Spleen (tissue), 7 donors: ENCODE data around the gene SYCE1L.

ENCODE experiments used
- POLR2A ChIP-seq, 3 donors: fragments of 450-650 bp; IDR thresholded peaks; one replicate each; pipeline ENCODE4 v1.5.1; 2017; ENCODE audit warnings: antibody characterized with exemption in 3 of 3, mild to moderate bottlenecking in 1 of 3
- POLR2AphosphoS5 ChIP-seq, 3 donors: sonication (generic); formaldehyde crosslinking; IDR thresholded peaks; one replicate each; pipeline ENCODE4 v1.5.1; 2017; ENCODE audit warnings: antibody characterized with exemption in 3 of 3
- TF ChIP-seq, protein P1 (sequence below), 11 experiments: fragments of 200-600 bp in 7 of 11; fragments of 450-650 bp in 4 of 11; sonication (generic) in 4 of 11; IDR thresholded peaks in 8 of 11; conservative IDR thresholded peaks in 3 of 11; 1 replicate in 7 of 11; 2 replicates in 4 of 11; pipeline versions ENCODE4 v1.4.0 to v1.8.0; 2016 to 2021; ENCODE audit warnings: antibody characterized with exemption in 11 of 11, inconsistent platforms in 4 of 11, mild to moderate bottlenecking in 1 of 11
- donor health status: DM: no; HTN: no; CAD: no; lungs with moderate emphysema.
- donor health status: DM: no; HTN: no; CAD: no.
- donor health status: DM: no; HTN: no; CAD: no.

DNA sequence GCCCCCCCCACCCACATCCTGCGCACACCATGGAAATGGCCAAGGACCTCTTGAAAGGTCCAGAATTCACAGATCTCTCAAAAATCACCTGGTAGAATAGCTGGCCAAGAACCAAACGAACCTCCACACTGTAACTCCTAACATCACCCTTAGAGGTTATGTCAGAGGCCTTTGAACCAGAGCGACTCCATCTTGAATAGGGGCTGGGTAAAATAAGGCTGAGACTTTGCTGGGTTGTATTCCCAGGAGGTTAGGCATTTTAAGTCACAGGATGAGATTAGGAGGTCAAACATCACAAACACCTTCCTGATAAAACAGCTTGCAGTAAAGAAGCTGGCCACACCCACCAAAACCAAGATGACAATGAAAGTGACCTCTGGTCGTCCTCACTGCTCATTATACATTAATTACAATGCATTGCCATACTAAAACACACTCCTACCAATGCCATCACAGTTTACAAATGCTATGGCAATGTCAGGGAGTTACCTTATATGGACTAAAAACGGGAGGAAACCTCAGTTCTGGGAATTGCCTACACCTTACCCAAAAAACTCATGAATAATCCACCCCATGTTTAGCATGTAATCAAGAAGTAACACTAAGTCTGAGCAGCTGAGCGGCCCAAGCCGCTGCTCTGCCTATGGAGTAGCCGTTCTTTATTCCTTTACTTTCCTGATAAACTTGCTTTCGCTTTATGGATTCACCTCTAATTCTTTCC is 34.8 kb downstream of the SYCE1L start:
- TF ChIP-seq, protein P1, sequence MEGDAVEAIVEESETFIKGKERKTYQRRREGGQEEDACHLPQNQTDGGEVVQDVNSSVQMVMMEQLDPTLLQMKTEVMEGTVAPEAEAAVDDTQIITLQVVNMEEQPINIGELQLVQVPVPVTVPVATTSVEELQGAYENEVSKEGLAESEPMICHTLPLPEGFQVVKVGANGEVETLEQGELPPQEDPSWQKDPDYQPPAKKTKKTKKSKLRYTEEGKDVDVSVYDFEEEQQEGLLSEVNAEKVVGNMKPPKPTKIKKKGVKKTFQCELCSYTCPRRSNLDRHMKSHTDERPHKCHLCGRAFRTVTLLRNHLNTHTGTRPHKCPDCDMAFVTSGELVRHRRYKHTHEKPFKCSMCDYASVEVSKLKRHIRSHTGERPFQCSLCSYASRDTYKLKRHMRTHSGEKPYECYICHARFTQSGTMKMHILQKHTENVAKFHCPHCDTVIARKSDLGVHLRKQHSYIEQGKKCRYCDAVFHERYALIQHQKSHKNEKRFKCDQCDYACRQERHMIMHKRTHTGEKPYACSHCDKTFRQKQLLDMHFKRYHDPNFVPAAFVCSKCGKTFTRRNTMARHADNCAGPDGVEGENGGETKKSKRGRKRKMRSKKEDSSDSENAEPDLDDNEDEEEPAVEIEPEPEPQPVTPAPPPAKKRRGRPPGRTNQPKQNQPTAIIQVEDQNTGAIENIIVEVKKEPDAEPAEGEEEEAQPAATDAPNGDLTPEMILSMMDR (IDR thresholded peaks at IDR 0.05 in 8 of 11, conservative IDR thresholded peaks at IDR 0.05 in 3 of 11), result no peak
- no peak for TF ChIP-seq POLR2AphosphoS5 (IDR thresholded peaks at IDR 0.05)
- no peak for TF ChIP-seq POLR2A (IDR thresholded peaks at IDR 0.05)
